H9 (cell line): Measurements from ENCODE around the gene WDFY3. TPM values are rescaled to one million over a fixed set of nuclear protein-coding genes. Genes with fewer than 3 reads are reported as not detected.

Experiments used
- DNase-seq: peaks from one replicate; pipeline ENCODE4 v3.0.0-alpha.2; 2017
- H2AFZ ChIP-seq: one replicate; pipeline ENCODE4 v1.6.1; 2013; ENCODE audit warnings: mild to moderate bottlenecking, low read length, control low read depth, moderate library complexity
- H2AK5ac ChIP-seq: 2 replicates; pipeline ENCODE4 v1.6.1; 2013; ENCODE audit warnings: low read length, control low read depth, mixed read lengths; ENCODE audit not compliant: insufficient read length
- H2BK120ac ChIP-seq: one replicate; pipeline ENCODE4 v1.6.1; 2013; ENCODE audit warnings: low read depth, mild to moderate bottlenecking, low read length, control low read depth, inconsistent platforms; ENCODE audit not compliant: poor library complexity, severe bottlenecking
- H2BK12ac ChIP-seq: 2 replicates; pipeline ENCODE4 v1.6.1; 2013; ENCODE audit warnings: low read length, control low read depth, mixed read lengths, low read depth; ENCODE audit not compliant: insufficient read length
- H2BK15ac ChIP-seq: 2 replicates; pipeline ENCODE4 v1.6.1; 2013; ENCODE audit warnings: low read depth, low read length, control low read depth
- H2BK20ac ChIP-seq: one replicate; pipeline ENCODE4 v1.6.1; 2013; ENCODE audit warnings: low read depth, mild to moderate bottlenecking, low read length, control low read depth, inconsistent platforms; ENCODE audit not compliant: poor library complexity, severe bottlenecking
- H2BK5ac ChIP-seq: 2 replicates; pipeline ENCODE4 v1.6.1; 2013; ENCODE audit warnings: low read length, control low read depth, mixed read lengths; ENCODE audit not compliant: insufficient read length
- H3K14ac ChIP-seq: 2 replicates; pipeline ENCODE4 v1.6.1; 2013; ENCODE audit warnings: low read length, control low read depth; ENCODE audit not compliant: insufficient read depth
- H3K18ac ChIP-seq: 2 replicates; pipeline ENCODE4 v1.6.1; 2013; ENCODE audit warnings: low read depth, mild to moderate bottlenecking, mixed read lengths, low read length, control low read depth; ENCODE audit not compliant: insufficient read length
- H3K23ac ChIP-seq: 2 replicates; pipeline ENCODE4 v1.6.1; 2013; ENCODE audit warnings: low read length, control low read depth, mixed read lengths, low read depth; ENCODE audit not compliant: insufficient read length
- H3K23me2 ChIP-seq: 2 replicates; pipeline ENCODE4 v1.6.1; 2013; ENCODE audit warnings: low read depth, mild to moderate bottlenecking, mixed read lengths, low read length, control low read depth; ENCODE audit not compliant: insufficient read length, poor library complexity, severe bottlenecking
- H3K27ac ChIP-seq: 2 replicates; pipeline ENCODE4 v1.5.1; 2013; ENCODE audit warnings: low read length, control low read depth, mixed read lengths, low read depth; ENCODE audit not compliant: insufficient read length
- H3K27me3 ChIP-seq: 2 replicates; pipeline ENCODE4 v1.6.1; 2013; ENCODE audit warnings: low read length, control low read depth, inconsistent platforms; ENCODE audit not compliant: insufficient read depth
- H3K4ac ChIP-seq: 2 replicates; pipeline ENCODE4 v1.6.1; 2013; ENCODE audit warnings: low read depth, mild to moderate bottlenecking, control low read depth, inconsistent platforms, low read length, moderate library complexity
- H3K4me1 ChIP-seq: 2 replicates; pipeline ENCODE4 v1.6.1; 2013; ENCODE audit warnings: low read length, control low read depth, inconsistent platforms; ENCODE audit not compliant: insufficient read depth
- H3K4me2 ChIP-seq: 2 replicates; pipeline ENCODE4 v1.6.1; 2013; ENCODE audit warnings: low read length, control low read depth, mixed read lengths; ENCODE audit not compliant: insufficient read length, insufficient read depth
- H3K56ac ChIP-seq: 2 replicates; pipeline ENCODE4 v1.6.1; 2013; ENCODE audit warnings: low read depth, mild to moderate bottlenecking, mixed read lengths, low read length, control low read depth; ENCODE audit not compliant: insufficient read length
- H3K79me1 ChIP-seq: 2 replicates; pipeline ENCODE4 v1.6.1; 2013; ENCODE audit warnings: low read depth, mild to moderate bottlenecking, moderate library complexity, low read length, control low read depth, inconsistent platforms; ENCODE audit not compliant: insufficient read depth, poor library complexity, severe bottlenecking
- H3K79me2 ChIP-seq: 2 replicates; pipeline ENCODE4 v1.6.1; 2013; ENCODE audit warnings: low read length, control low read depth, inconsistent platforms; ENCODE audit not compliant: insufficient read depth
- H3K9ac ChIP-seq: 2 replicates; pipeline ENCODE4 v1.6.1; 2013; ENCODE audit warnings: low read length, control low read depth, mixed read lengths; ENCODE audit not compliant: insufficient read length; ENCODE audit errors: extremely low read depth
- H3K9me3 ChIP-seq: one replicate; pipeline ENCODE4 v1.6.1; 2013; ENCODE audit warnings: low read depth, low read length, inconsistent platforms; ENCODE audit not compliant: control insufficient read depth
- H3T11ph ChIP-seq: one replicate; pipeline ENCODE4 v1.6.1; 2013; ENCODE audit warnings: mild to moderate bottlenecking, low read length, control low read depth, inconsistent platforms
- H4K20me1 ChIP-seq: one replicate; pipeline ENCODE4 v1.6.1; 2013; ENCODE audit not compliant: control insufficient read depth, insufficient read length, insufficient read depth
- H4K5ac ChIP-seq: 2 replicates; pipeline ENCODE4 v1.6.1; 2013; ENCODE audit warnings: low read depth, mild to moderate bottlenecking, mixed read lengths, low read length, control low read depth; ENCODE audit not compliant: insufficient read length
- H4K8ac ChIP-seq: replicated peaks from 2 replicates; pipeline ENCODE4 v1.6.1; 2013; ENCODE audit warnings: low read length, control low read depth, mixed read lengths, low read depth; ENCODE audit not compliant: insufficient read length
- H4K91ac ChIP-seq: 2 replicates; pipeline ENCODE4 v1.6.1; 2013; ENCODE audit warnings: low read depth, mild to moderate bottlenecking, moderate library complexity, mixed read lengths, low read length, control low read depth; ENCODE audit not compliant: insufficient read length
- H3K27ac Mint-ChIP-seq, 3 experiments: 2 replicates in 2 of 3; 3 replicates in 1 of 3; pipeline ENCODE4 v1.8.0; 2020 to 2021; ENCODE audit warnings: mixed read lengths in 3 of 3, mild to moderate bottlenecking in 1 of 3, moderate library complexity in 1 of 3
- H3K27me3 Mint-ChIP-seq: 2 replicates; pipeline ENCODE4 v1.8.0; 2021; ENCODE audit warnings: low read depth, mild to moderate bottlenecking, moderate library complexity, mixed read lengths
- H3K36me3 Mint-ChIP-seq, 3 experiments: 2 replicates in 2 of 3; 3 replicates in 1 of 3; pipeline ENCODE4 v1.8.0; 2020 to 2021; ENCODE audit warnings: low read depth in 3 of 3, mixed read lengths in 3 of 3; ENCODE audit not compliant: insufficient read depth in 1 of 3
- H3K4me1 Mint-ChIP-seq, 2 experiments: 2 replicates each; pipeline ENCODE4 v1.8.0; 2020; ENCODE audit warnings: mixed read lengths in 2 of 2
- H3K4me3 Mint-ChIP-seq, 2 experiments: 2 replicates in 1 of 2; 3 replicates in 1 of 2; pipeline ENCODE4 v1.8.0; 2020 to 2021; ENCODE audit warnings: mild to moderate bottlenecking in 2 of 2, mixed read lengths in 2 of 2, moderate library complexity in 1 of 2
- H3K9me3 Mint-ChIP-seq, 2 experiments: 2 replicates in 1 of 2; 3 replicates in 1 of 2; pipeline ENCODE4 v1.8.0; 2020; ENCODE audit warnings: mild to moderate bottlenecking in 2 of 2, mixed read lengths in 2 of 2, moderate library complexity in 1 of 2
- CTCF ChIP-seq: fragments of 200-600 bp; sonication (generic); conservative IDR thresholded peaks from 3 replicates; pipeline ENCODE4 v1.8.0; 2021; ENCODE audit warnings: antibody characterized with exemption, mild to moderate bottlenecking
- WGBS: extraction: QIAGEN DNeasy Blood & Tissue Kit; methylation state at CpG from one replicate; pipeline ENCODE4 v1.1.7; 2013; ENCODE audit warnings: missing lambda C conversion rate, low lambda C conversion rate, mixed read lengths; ENCODE audit not compliant: insufficient read length; ENCODE audit errors: extremely low coverage; 5-methylcytosine and 5-hydroxymethylcytosine counted together
- total RNA-seq: library from RNA; stranded (reverse); gene quantifications from 2 replicates; pipeline ENCODE4 v1.2.1, GENCODE V29; 2021

The WDFY3 gene
- total RNA-seq, 1 experiment from 2014 or later: 54.6 TPM

- Histone ChIP-seq H3K18ac (no peak overlapping the region), H3T11ph (no peak overlapping the region), H3K79me2 (no peaks in the 10 kb centered on the region), H4K20me1 (no peaks in the 10 kb centered on the region), H2BK15ac (no peak overlapping the region), H2AFZ (no peak overlapping the region), H3K9me3 (no peaks in the 10 kb centered on the region), H2BK120ac (no peak overlapping the region), H3K4me1 (no peaks in the 10 kb centered on the region; the same call in 1 of the 2 replicates), H3K27ac (no peak overlapping the region), H3K4me2 (no peak overlapping the region), H2BK5ac (no peak overlapping the region), H2BK12ac (no peak overlapping the region), H4K91ac (no peak overlapping the region), H3K14ac (no peak overlapping the region), H3K79me1 (no peaks in the 10 kb centered on the region), H3K9ac (no peak overlapping the region), H3K23ac (no peak overlapping the region), H3K56ac (no peak overlapping the region), H3K4ac (no peak overlapping the region), H4K8ac (no peak overlapping the region), H3K27me3 (no peaks in the 10 kb centered on the region), H2BK20ac (no peak overlapping the region), H4K5ac (no peak overlapping the region), H3K23me2 (no peaks in the 10 kb centered on the region), H2AK5ac (no peak overlapping the region)
- H3K9me3 Mint-ChIP-seq: no peaks in the 10 kb centered on the region
- no peaks in the 10 kb centered on the region for H3K27me3 Mint-ChIP-seq
- no CpG with 5 or more reads among the region's 5 CpGs for WGBS
- no peak for DNase-seq
- no peak for TF ChIP-seq CTCF
- peaks cover 7 to 10% of the 10 kb centered on the region in 2 experiments for H3K4me1 Mint-ChIP-seq
- H3K27ac Mint-ChIP-seq: no peak overlapping the region
- H3K4me3 Mint-ChIP-seq: no peak overlapping the region
- peaks cover 23 to 69% (median 63%) of the 10 kb centered on the region in 3 experiments; a peak in 6 of 7 replicates for H3K36me3 Mint-ChIP-seq
These were observed 277.9 kb downstream of the WDFY3 start for GRCh38 chr4:84688605-84689004.
